ENCODE measurements around the gene SEMA3C.

Gene SEMA3C

GRCh38 chr7:80940539-80941207 lies 21.8 kb upstream of the SEMA3C start:
- no peak overlapping the region for H3K4me3 ChIP-seq (ENCODE audit: severe bottlenecking)
- H3K9me3 ChIP-seq (ENCODE audit: severe bottlenecking) = no peaks in the 10 kb centered on the region
- H3K27me3 ChIP-seq (ENCODE audit: insufficient read depth, poor library complexity, severe bottlenecking) = no peaks in the 10 kb centered on the region
- TF ChIP-seq CTCF (IDR thresholded peaks at IDR 0.05; ENCODE audit: poor library complexity, severe bottlenecking) = no peak
- DNase-seq (ENCODE audit: low spot score) (no peak), ATAC-seq (ENCODE audit: low read depth) (peak; percentile 19)
- H3K27ac ChIP-seq (ENCODE audit: poor library complexity, severe bottlenecking) = peak overlapping the region; percentile 100
- H3K4me1 ChIP-seq (ENCODE audit: insufficient read depth, poor library complexity, severe bottlenecking) = peaks cover 33% of the 10 kb centered on the region
- no peaks in the 10 kb centered on the region for H3K36me3 ChIP-seq (ENCODE audit: low read depth)

GRCh38 chr7:80937336-80937735 lies 18.5 kb upstream of the SEMA3C start:
- no peak for ATAC-seq (ENCODE audit: low read depth)

GRCh38 chr7:80935991-80936780 lies 17.3 kb upstream of the SEMA3C start:
- Histone ChIP-seq H3K27me3 (ENCODE audit: insufficient read depth, poor library complexity, severe bottlenecking) (no peaks in the 10 kb centered on the region), H3K4me3 (ENCODE audit: severe bottlenecking) (no peak overlapping the region), H3K27ac (ENCODE audit: poor library complexity, severe bottlenecking) (no peak overlapping the region), H3K4me1 (ENCODE audit: insufficient read depth, poor library complexity, severe bottlenecking) (peaks cover 22% of the 10 kb centered on the region), H3K9me3 (ENCODE audit: severe bottlenecking) (no peaks in the 10 kb centered on the region), H3K36me3 (ENCODE audit: low read depth) (no peaks in the 10 kb centered on the region)
- ATAC-seq (ENCODE audit: low read depth) (no peak), DNase-seq (ENCODE audit: low spot score) (no peak)
- TF ChIP-seq CTCF (IDR thresholded peaks at IDR 0.05; ENCODE audit: poor library complexity, severe bottlenecking) = no peak

More at GRCh38 chr7:80937336-80937735, 18.5 kb upstream of the SEMA3C start:
- H3K27me3 ChIP-seq (ENCODE audit: insufficient read depth, poor library complexity, severe bottlenecking) = no peaks in the 10 kb centered on the region
- H3K9me3 ChIP-seq (ENCODE audit: severe bottlenecking) = no peaks in the 10 kb centered on the region
- no peak overlapping the region for H3K27ac ChIP-seq (ENCODE audit: poor library complexity, severe bottlenecking)
- no peaks in the 10 kb centered on the region for H3K36me3 ChIP-seq (ENCODE audit: low read depth)
- TF ChIP-seq CTCF (IDR thresholded peaks at IDR 0.05; ENCODE audit: poor library complexity, severe bottlenecking) = no peak
- no peak for DNase-seq (ENCODE audit: low spot score)
- H3K4me1 ChIP-seq (ENCODE audit: insufficient read depth, poor library complexity, severe bottlenecking) = peaks cover 29% of the 10 kb centered on the region
- H3K4me3 ChIP-seq (ENCODE audit: severe bottlenecking) = no peak overlapping the region

- ATAC-seq (ENCODE audit: low read depth) = peak; percentile 42; the same call in 1 of the 3 replicates
- Histone ChIP-seq H3K27ac (ENCODE audit: poor library complexity, severe bottlenecking) (peak overlapping the region; percentile 24), H3K36me3 (ENCODE audit: low read depth) (no peaks in the 10 kb centered on the region), H3K4me1 (ENCODE audit: insufficient read depth, poor library complexity, severe bottlenecking) (peaks cover 12% of the 10 kb centered on the region), H3K9me3 (ENCODE audit: severe bottlenecking) (no peaks in the 10 kb centered on the region), H3K4me3 (ENCODE audit: severe bottlenecking) (no peak overlapping the region), H3K27me3 (ENCODE audit: insufficient read depth, poor library complexity, severe bottlenecking) (no peaks in the 10 kb centered on the region)
- no peak for DNase-seq (ENCODE audit: low spot score)
- TF ChIP-seq CTCF (IDR thresholded peaks at IDR 0.05; ENCODE audit: poor library complexity, severe bottlenecking) = no peak
Measured at GRCh38 chr7:80934321-80934720, 15.5 kb upstream of the SEMA3C start.
